ENCODE results near the gene MVB12B.

Gene MVB12B

GRCh38 chr9:126518763-126519162 is 192.1 kb downstream of the MVB12B start:
- peaks cover 41% of the 10 kb centered on the region for H3K4me1 ChIP-seq (ENCODE audit: control insufficient read depth, insufficient read depth, low read length)
- H3K36me3 ChIP-seq (ENCODE audit: control insufficient read depth, insufficient read depth, low read length), result no peaks in the 10 kb centered on the region

GRCh38 chr9:126519660-126520420 is 193.2 kb downstream of the MVB12B start:
- Histone ChIP-seq H3K9me3 (ENCODE audit: control insufficient read depth, low read length) (no peaks in the 10 kb centered on the region), H3K36me3 (ENCODE audit: control insufficient read depth, insufficient read depth, low read length) (no peaks in the 10 kb centered on the region), H3K4me1 (ENCODE audit: control insufficient read depth, insufficient read depth, low read length) (peaks cover 41% of the 10 kb centered on the region), H3K27me3 (ENCODE audit: control insufficient read depth, insufficient read depth, low read length, poor library complexity, severe bottlenecking) (peaks cover 39% of the 10 kb centered on the region), H3K27ac (ENCODE audit: insufficient read depth, low read depth, low read length, poor library complexity, severe bottlenecking) (no peak overlapping the region), H3K4me3 (ENCODE audit: insufficient read depth, low read depth, low read length) (no peak overlapping the region)
- 83% methylated on average over 22 of the region's 22 CpGs for WGBS, 2 experiments

More at GRCh38 chr9:126518763-126519162, 192.1 kb downstream of the MVB12B start:
- H3K27ac ChIP-seq (ENCODE audit: insufficient read depth, low read depth, low read length, poor library complexity, severe bottlenecking), result no peak overlapping the region
- H3K27me3 ChIP-seq (ENCODE audit: control insufficient read depth, insufficient read depth, low read length, poor library complexity, severe bottlenecking), result peaks cover 44% of the 10 kb centered on the region
- H3K9me3 ChIP-seq (ENCODE audit: control insufficient read depth, low read length), result no peaks in the 10 kb centered on the region
- no peak overlapping the region for H3K4me3 ChIP-seq (ENCODE audit: insufficient read depth, low read depth, low read length)
- 94 to 100% methylated on average over 4 to 7 of the region's 7 CpGs for WGBS, 2 experiments

GRCh38 chr9:126520453-126520852 is 193.8 kb downstream of the MVB12B start:
- no peaks in the 10 kb centered on the region for H3K9me3 ChIP-seq (ENCODE audit: control insufficient read depth, low read length)
- 94 to 95% methylated on average over 10 of the region's 10 CpGs for whole genome bisulfite sequencing, 2 experiments
- H3K27me3 ChIP-seq (ENCODE audit: control insufficient read depth, insufficient read depth, low read length, poor library complexity, severe bottlenecking), result peaks cover 33% of the 10 kb centered on the region
- peaks cover 41% of the 10 kb centered on the region for H3K4me1 ChIP-seq (ENCODE audit: control insufficient read depth, insufficient read depth, low read length)
- no peak overlapping the region for H3K4me3 ChIP-seq (ENCODE audit: insufficient read depth, low read depth, low read length)
- H3K36me3 ChIP-seq (ENCODE audit: control insufficient read depth, insufficient read depth, low read length), result no peaks in the 10 kb centered on the region
- H3K27ac ChIP-seq (ENCODE audit: insufficient read depth, low read depth, low read length, poor library complexity, severe bottlenecking), result no peak overlapping the region

- WGBS, 2 experiments, result 46 to 53% methylated on average over 10 to 11 of the region's 11 CpGs
- no peaks in the 10 kb centered on the region for H3K36me3 ChIP-seq (ENCODE audit: control insufficient read depth, insufficient read depth, low read length)
- no peak overlapping the region for H3K27ac ChIP-seq (ENCODE audit: insufficient read depth, low read depth, low read length, poor library complexity, severe bottlenecking)
- H3K4me3 ChIP-seq (ENCODE audit: insufficient read depth, low read depth, low read length), result no peak overlapping the region
- no peaks in the 10 kb centered on the region for H3K9me3 ChIP-seq (ENCODE audit: control insufficient read depth, low read length)
- H3K27me3 ChIP-seq (ENCODE audit: control insufficient read depth, insufficient read depth, low read length, poor library complexity, severe bottlenecking), result peaks cover 27% of the 10 kb centered on the region
- H3K4me1 ChIP-seq (ENCODE audit: control insufficient read depth, insufficient read depth, low read length), result peaks cover 38% of the 10 kb centered on the region
These were observed 194.5 kb downstream of the MVB12B start for GRCh38 chr9:126521089-126521488.

- Histone ChIP-seq H3K27ac (ENCODE audit: insufficient read depth, low read depth, low read length, poor library complexity, severe bottlenecking) (no peak overlapping the region), H3K36me3 (ENCODE audit: control insufficient read depth, insufficient read depth, low read length) (no peaks in the 10 kb centered on the region), H3K27me3 (ENCODE audit: control insufficient read depth, insufficient read depth, low read length, poor library complexity, severe bottlenecking) (peaks cover 24% of the 10 kb centered on the region), H3K9me3 (ENCODE audit: control insufficient read depth, low read length) (no peaks in the 10 kb centered on the region), H3K4me3 (ENCODE audit: insufficient read depth, low read depth, low read length) (no peak overlapping the region), H3K4me1 (ENCODE audit: control insufficient read depth, insufficient read depth, low read length) (peaks cover 35% of the 10 kb centered on the region)
- WGBS, 2 experiments, result 79 to 81% methylated on average over 13 of the region's 13 CpGs
These were observed 194.9 kb downstream of the MVB12B start for GRCh38 chr9:126521551-126521950.

- Histone ChIP-seq H3K9me3 (ENCODE audit: control insufficient read depth, low read length) (no peaks in the 10 kb centered on the region), H3K36me3 (ENCODE audit: control insufficient read depth, insufficient read depth, low read length) (no peaks in the 10 kb centered on the region), H3K4me1 (ENCODE audit: control insufficient read depth, insufficient read depth, low read length) (peaks cover 35% of the 10 kb centered on the region), H3K4me3 (ENCODE audit: insufficient read depth, low read depth, low read length) (no peak overlapping the region), H3K27ac (ENCODE audit: insufficient read depth, low read depth, low read length, poor library complexity, severe bottlenecking) (no peak overlapping the region), H3K27me3 (ENCODE audit: control insufficient read depth, insufficient read depth, low read length, poor library complexity, severe bottlenecking) (peaks cover 19% of the 10 kb centered on the region)
- 89 to 91% methylated on average over 10 of the region's 10 CpGs for WGBS, 2 experiments
These were observed 195.5 kb downstream of the MVB12B start for GRCh38 chr9:126521976-126522590.

- WGBS, 2 experiments, result 80% methylated on average over 18 of the region's 18 CpGs
- no peak overlapping the region for H3K4me3 ChIP-seq (ENCODE audit: insufficient read depth, low read depth, low read length)
- peaks cover 12% of the 10 kb centered on the region for H3K27me3 ChIP-seq (ENCODE audit: control insufficient read depth, insufficient read depth, low read length, poor library complexity, severe bottlenecking)
These were observed 196.2 kb downstream of the MVB12B start for GRCh38 chr9:126522612-126523356.

GRCh38 chr9:126523611-126524111 is 197.0 kb downstream of the MVB12B start:
- Histone ChIP-seq H3K9me3 (ENCODE audit: control insufficient read depth, low read length) (no peaks in the 10 kb centered on the region), H3K36me3 (ENCODE audit: control insufficient read depth, insufficient read depth, low read length) (no peaks in the 10 kb centered on the region), H3K4me3 (ENCODE audit: insufficient read depth, low read depth, low read length) (no peak overlapping the region), H3K27me3 (ENCODE audit: control insufficient read depth, insufficient read depth, low read length, poor library complexity, severe bottlenecking) (peaks cover 3% of the 10 kb centered on the region), H3K27ac (ENCODE audit: insufficient read depth, low read depth, low read length, poor library complexity, severe bottlenecking) (no peak overlapping the region), H3K4me1 (ENCODE audit: control insufficient read depth, insufficient read depth, low read length) (peaks cover 43% of the 10 kb centered on the region)
- 87 to 93% methylated on average over 9 of the region's 9 CpGs for WGBS, 2 experiments

More at GRCh38 chr9:126522612-126523356, 196.2 kb downstream of the MVB12B start:
- peaks cover 36% of the 10 kb centered on the region for H3K4me1 ChIP-seq (ENCODE audit: control insufficient read depth, insufficient read depth, low read length)
- H3K36me3 ChIP-seq (ENCODE audit: control insufficient read depth, insufficient read depth, low read length), result no peaks in the 10 kb centered on the region
- H3K9me3 ChIP-seq (ENCODE audit: control insufficient read depth, low read length), result no peaks in the 10 kb centered on the region
- no peak overlapping the region for H3K27ac ChIP-seq (ENCODE audit: insufficient read depth, low read depth, low read length, poor library complexity, severe bottlenecking)

- H3K36me3 ChIP-seq (ENCODE audit: control insufficient read depth, insufficient read depth, low read length), result no peaks in the 10 kb centered on the region
- H3K27ac ChIP-seq (ENCODE audit: insufficient read depth, low read depth, low read length, poor library complexity, severe bottlenecking), result no peak overlapping the region
- H3K4me3 ChIP-seq (ENCODE audit: insufficient read depth, low read depth, low read length), result no peak overlapping the region
- H3K9me3 ChIP-seq (ENCODE audit: control insufficient read depth, low read length), result no peaks in the 10 kb centered on the region
- H3K4me1 ChIP-seq (ENCODE audit: control insufficient read depth, insufficient read depth, low read length), result peaks cover 44% of the 10 kb centered on the region
- 76 to 79% methylated on average over 13 of the region's 13 CpGs for WGBS, 2 experiments
- no peaks in the 10 kb centered on the region for H3K27me3 ChIP-seq (ENCODE audit: control insufficient read depth, insufficient read depth, low read length, poor library complexity, severe bottlenecking)
These were observed 197.9 kb downstream of the MVB12B start for GRCh38 chr9:126524353-126525077.
